ENCODE measurements around the gene PEX11B.

The PEX11B gene

GRCh38 chr1:145906954-145907753, 11.4 kb downstream of the PEX11B start:
- DNase-seq: no peak

GRCh38 chr1:145901312-145902021, 17.1 kb downstream of the PEX11B start:
- no peak for DNase-seq

GRCh38 chr1:145898756-145899155, 19.8 kb downstream of the PEX11B start:
- no peak for DNase-seq

GRCh38 chr1:145897969-145898368, 20.5 kb downstream of the PEX11B start:
- DNase-seq: no peak

DNA sequence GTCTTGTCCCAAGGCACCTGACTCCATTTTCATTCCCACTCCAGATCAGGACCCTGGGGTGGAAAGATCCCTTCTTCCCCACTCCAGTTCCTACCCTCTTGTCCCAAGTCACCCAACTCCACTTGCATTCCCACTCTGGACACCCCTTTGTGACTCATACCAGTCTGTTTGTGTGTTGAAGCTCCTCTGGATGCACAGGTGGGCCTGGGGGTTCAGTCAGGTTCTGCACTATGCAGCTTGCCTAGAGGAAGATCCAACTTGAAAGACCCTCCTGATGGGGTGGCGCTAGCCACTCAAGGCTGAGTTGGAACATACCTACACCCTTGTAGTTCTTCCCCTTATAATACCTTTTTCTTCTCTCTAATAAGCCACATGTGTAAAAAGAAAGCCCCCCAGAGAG, 23.0 kb downstream of the PEX11B start:
- no peak for DNase-seq

GRCh38 chr1:145893306-145894055, 25.0 kb downstream of the PEX11B start:
- DNase-seq: no peak

- DNase-seq: no peak
Observed at GRCh38 chr1:145892486-145893087, 25.9 kb downstream of the PEX11B start.

- peak; percentile 76 to 85 (median 78) for DNase-seq
Observed at GRCh38 chr1:145891587-145892485, 26.7 kb downstream of the PEX11B start.

- DNase-seq: no peak
Observed at GRCh38 chr1:145891143-145891542, 27.4 kb downstream of the PEX11B start.

- DNase-seq: no peak
Observed at GRCh38 chr1:145889722-145890121, 28.8 kb downstream of the PEX11B start.

DNA sequence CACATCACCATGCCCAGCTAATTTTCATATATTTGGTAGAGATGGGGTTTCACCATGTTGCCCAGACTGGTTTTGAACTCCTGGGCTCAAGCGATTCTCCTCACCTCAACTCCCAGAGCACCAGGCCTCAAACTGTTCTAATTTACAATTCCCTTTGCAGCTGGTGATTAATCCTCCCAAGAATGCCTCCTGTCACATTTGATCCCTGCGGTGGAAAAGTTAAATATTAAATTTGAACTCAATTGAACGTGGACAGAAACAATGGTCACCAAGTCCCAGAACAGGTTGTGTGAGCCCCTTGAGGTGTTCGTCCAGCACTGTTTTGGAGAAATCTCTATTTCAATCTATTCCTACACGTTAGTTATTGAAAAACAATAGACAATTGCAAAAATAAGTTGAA, 30.9 kb downstream of the PEX11B start:
- no peak for DNase-seq

DNA sequence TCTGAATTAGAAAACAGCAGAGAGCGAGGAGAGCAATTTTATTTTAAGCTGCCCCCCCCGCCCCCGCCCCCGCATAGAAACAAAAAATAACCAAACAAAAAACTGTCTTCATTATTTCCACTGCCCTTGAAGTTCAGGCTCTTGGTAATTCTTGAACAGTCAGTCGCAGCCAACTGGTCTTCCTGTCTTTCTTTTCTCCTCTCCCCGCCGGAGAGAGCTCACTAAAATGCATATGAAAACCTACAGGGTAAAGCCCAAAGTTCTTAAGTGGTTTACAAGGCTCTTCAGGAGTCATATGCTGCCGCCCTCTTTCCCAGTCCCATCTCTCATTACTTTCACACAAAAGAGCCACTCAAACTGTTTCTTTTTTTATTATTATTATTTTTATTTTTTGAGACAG, 31.7 kb downstream of the PEX11B start:
- no peak for DNase-seq

DNA sequence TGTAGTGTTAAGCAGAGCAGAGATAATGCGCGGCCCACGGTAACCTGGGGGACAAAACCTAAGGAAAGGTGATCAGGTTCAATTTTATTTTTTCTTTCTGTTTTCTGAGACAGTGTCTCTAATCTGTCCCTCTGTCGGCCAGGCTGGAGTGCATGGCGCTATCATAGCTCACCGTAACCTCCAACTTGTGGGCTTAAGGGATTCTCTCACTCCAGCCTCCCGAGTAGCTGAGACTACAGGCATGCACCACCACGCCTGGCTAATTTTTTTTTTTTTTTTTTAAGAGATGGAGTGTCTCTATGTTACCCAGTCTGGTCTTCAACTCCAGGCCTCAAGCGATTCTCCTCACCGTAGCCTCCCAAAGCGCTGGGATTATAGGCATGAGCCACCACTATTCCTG, 32.1 kb downstream of the PEX11B start:
- no peak for DNase-seq

DNA sequence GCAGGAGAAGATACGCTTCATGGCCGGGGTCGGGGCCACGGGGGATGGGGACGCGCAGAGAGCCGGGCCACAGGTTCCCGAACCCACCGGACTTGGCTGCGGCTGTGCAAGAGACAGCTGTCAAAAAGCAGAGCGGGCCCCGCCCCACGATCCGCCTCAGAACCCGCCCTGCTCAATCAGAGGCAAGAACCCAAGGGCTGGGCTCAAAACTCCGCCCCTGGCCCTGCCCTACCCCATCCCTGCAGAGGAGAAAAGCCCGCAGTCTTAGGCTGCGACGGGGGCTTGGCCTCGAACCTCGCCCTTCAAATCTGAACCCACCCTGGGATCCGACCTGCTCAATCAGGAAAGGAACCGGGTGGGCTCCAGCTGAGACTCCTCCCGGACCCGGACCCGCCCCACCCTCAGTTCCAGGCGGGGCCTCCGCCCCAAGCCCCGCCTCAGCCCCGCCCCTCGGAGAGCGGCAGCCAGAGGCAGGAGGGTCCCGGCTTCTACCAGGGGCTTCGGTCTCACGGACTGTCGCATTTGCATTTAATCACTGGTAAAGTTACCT, 32.7 kb downstream of the PEX11B start, which contains the start of gene ANKRD35:
Gene ANKRD35 (minus strand): TSS at position 129 of the 550 bp plus-strand sequence. CDS start 108 bp downstream, at position 21.
- DNase-seq: peak; percentile 84 to 94 (median 91)

- DNase-seq: no peak
Observed at GRCh38 chr1:145884675-145885074, 33.8 kb downstream of the PEX11B start.

DNA sequence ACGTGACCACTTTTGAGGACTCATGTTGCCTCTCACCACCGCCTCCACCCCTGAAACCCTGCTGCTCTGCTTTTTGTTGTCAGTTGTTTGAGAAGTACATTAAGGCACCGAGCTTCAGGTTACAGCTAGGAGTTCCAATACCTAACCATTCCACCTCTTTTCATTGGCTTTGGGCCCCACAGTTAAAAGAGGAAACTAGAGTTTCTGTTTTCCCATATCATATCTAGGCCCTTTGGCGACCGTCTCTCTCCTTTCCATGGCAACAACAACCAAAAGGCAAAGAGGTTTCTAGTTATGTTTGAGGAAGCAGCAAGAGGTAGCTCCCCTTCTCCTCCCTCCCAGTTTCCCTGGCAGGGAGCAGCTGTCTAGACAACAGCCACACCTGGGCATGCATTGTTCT, 38.7 kb downstream of the PEX11B start:
- no peak for DNase-seq

- no peak for DNase-seq
Observed at GRCh38 chr1:145878724-145879123, 39.8 kb downstream of the PEX11B start.

DNA sequence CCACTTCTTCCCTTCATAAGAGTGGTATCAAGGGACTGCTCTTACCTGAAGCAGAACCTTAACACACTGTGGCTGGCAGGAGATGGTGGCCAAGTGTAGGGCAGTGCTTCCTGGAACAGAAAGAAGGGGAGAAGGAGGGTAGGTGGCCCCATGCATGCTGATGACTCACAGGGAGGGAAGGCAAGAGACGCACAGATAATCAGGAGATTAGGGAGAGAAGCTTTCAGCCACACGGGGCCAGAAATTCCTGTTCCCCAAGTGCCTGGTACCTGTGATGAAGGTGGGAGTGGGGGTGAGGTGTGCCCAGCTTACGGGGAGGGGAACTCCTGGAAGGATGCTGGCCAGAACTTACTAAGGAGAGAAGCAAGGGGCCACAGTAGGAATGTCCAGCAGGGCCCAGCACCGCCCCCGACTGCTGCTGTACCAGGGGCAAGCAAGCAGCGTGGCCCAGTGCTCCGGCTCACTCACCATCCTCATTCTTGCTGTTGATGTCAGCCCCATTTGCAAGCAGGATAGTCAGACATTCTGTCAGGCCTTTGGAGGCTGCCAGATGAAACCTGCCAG, 40.5 kb downstream of the PEX11B start:
- DNase-seq: no peak

DNA sequence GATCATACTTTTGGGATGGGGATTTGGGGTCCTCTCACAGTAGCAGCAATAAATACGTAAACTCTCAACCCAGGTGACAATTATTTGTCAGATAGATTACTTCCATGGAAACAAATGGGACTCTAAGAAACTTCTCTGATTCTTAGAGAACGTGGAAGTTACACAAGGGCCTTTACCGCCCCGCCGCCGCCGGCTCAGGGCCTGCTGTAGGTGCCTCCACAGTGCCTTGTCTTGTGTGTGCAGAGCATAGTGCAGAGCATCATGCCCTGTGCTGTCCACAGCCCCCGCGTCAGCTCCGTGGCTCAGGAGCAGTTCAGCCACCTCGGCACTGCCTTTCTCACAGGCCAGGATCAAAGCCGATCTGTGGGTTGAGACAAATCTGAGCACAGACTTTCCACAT, 43.9 kb downstream of the PEX11B start:
- no peak for DNase-seq

- DNase-seq: peak; percentile 57 to 72 (median 63)
Observed at GRCh38 chr1:145871994-145872924, 46.3 kb downstream of the PEX11B start.

Measured in suppressor macrophage treated with lipopolysaccharide for 1 hour (primary cell).